ENCODE data around the gene CDADC1.
A peak's percentile ranks its signal among the peaks of the same experiment; 100 is the strongest.

Gene CDADC1

DNA sequence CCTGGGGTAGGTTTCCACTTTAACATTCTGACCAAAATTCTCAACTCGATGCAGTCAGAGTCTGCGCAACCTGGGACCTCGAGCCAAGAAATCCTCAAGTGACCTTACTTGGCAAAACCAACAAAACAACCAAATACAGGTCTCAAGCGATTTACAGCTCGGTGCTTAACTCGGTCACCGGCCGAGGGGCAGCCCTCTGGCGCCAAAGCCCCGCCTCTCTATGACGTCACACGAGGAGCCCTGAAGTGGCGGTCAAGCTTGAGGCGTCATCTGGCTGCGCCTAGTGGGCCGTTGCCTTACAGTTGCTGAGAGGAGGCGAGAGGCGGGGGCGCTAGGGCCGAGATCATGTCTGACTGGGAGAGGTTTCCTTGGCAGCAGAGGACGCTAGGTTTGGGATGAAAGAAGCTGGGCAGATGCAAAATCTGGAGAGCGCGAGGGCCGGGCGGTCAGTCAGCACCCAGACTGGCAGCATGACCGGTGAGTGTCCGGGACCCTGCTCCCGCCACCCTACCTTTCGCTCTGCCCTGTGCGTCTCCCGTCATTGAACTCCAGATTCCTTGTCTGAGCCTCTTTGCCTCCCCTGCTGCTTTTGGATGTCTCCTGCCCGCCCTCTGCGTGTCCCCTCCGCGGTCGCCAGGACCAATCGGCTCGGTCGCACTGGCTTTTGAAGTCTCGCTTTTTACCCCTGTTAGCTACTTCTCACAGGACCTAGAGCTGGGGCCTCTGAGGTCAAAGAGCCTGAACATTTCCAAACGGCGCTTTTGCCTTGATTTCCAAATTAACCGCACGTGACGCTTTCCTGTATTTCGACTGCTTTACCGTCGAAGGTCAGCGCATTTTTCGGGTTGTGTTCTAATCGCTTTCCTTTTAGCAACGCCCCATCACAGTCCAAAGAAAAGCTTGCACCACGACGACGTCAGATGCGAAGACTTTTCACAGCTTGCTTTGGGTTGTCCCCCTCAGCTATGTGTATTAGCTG, at the start of gene CDADC1:
CDADC1 (plus strand) TSS at position 283 of the 979 bp plus-strand sequence; CDS start at position 396, 113 bp downstream.
- DNase-seq (ENCODE audit: low spot score), result peak; percentile 94

DNA sequence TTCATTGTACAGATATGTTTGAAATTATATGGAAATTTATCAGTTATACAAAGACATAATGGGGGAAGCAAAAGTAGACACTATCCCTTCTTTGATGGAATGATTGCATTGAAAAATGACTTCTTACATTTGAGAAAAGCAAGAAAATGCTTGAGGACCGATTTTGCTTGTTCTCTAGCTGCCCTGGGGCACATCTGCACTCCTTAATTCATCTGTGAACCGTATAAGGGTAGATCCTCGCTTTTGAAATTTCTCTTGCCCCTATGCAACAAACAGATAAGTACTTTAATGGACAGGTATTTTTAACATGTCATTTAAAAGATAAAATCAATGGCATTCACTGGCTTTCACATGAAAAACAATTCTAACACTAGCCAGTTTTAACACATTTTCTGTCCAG, 41.1 kb upstream of the CDADC1 start:
- no peak for DNase-seq (ENCODE audit: low spot score)

DNA sequence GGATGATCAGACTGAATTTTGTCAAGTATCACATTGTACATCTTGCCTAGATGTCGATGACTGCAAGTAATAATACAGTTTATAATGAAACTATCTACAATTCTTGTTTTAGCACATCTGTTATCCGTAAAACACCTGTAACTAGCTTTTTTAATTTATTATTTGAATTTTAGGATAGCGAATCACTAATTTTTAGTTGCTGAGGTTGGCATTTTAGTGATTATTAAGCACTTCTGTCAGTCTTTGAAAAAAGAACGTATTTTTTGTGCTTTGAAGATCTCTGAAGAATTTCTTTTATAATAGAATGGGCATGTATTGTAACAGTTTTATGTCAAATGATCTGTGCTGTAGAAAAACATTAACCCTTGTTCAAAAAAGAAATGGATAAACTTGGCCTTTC, 39.1 kb upstream of the CDADC1 start:
- DNase-seq (ENCODE audit: low spot score), result no peak

DNA sequence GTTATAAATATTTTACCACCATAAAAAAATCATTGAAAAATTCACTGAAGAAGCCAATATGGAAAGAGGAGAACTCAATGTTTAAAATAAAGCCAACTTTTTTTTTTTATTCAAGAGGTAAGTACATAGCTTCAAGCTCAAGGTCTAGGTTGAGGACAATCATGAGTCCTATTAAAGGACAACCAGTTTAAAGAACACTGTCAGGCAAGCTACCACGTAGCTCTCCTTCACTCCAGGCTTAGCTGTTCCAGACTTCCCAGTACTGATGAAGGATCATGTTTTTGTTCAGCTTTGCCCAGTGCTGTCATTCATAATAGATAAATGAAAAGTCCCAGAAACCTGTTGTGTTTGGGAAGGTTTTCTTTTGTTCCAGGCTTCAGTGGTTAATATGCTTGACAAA, 37.6 kb upstream of the CDADC1 start:
- no peak for DNase-seq (ENCODE audit: low spot score)

DNA sequence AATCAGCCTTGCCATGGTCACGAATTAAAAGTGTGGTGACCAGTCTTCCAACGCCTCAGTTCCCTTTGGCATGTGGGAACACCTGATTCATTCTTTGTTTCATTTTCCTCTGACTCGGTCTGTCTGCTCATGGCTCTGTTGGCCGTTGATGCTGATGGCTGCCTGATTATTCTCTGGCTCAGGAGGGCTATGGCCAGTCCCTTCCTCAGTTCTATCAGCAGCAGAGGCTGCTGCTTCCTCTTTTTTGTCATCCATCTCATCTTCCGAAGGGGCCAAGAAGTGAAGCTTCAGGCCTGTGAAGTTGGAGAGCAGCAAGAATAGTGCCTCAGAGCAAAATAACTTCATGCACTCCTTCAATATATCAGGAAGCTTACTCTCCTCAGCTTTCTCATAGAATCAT, 37.1 kb upstream of the CDADC1 start:
- no peak for DNase-seq (ENCODE audit: low spot score)

DNA sequence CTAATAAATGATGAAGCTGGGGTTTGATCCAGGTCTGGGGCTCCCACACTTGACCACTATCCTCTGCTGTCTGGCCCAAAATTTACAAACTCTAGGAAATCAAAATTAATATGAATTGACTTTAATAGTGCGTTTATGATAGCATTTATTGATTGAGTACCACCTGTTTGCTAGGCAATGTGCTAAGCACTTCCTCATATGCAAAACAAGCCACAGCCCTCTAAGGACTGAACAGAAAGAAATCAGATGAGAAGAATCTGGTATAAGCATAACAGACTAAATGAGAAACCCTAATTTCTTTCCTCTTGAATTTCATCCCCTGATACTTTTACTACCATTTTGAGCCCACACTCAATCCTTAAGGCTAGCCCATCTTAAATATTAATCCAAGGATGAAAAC, 34.2 kb upstream of the CDADC1 start:
- DNase-seq (ENCODE audit: low spot score), result no peak

DNA sequence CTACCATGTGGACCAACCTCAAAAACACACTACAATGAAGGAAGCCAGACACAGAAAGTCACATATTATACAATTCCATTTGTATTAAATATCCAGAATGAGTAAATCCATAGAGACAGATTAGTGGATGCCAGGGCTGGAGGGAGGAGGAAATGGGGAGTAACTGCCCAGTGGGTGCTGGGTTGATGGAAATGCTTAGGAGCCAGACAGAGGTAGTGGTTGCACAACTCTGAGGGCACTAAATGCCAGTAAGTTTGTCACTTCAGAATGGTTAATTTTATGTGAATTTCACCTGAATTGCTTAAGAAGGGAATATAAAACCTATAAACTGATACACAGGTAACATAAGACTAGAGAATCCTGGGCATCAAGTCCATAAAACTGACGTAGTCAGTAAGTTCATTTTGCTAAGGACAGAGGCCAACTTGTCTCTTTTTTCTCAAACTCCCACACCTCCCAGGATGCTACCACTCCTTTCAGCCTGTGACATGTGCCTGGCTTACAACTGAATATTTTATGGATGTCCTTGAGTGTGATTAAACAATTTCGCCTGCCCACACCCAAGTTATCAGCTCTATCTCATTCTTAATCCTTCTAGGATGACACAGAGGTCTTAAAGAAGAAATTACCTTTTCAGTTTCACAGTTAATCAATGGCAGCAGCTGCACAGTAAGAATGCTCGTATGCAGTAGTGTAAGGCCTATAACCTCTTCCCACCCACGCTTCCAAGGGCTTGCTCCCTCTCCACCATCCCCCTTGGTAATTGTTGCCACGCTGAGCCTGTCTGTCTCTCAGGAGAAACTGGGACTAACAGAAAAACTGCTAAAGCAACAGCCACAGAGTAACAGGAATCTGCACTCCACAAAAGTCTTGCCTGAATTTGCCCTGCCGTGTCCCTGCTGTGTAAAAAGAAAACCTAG, 33.5 kb upstream of the CDADC1 start:
- no peak for DNase-seq (ENCODE audit: low spot score)

DNA sequence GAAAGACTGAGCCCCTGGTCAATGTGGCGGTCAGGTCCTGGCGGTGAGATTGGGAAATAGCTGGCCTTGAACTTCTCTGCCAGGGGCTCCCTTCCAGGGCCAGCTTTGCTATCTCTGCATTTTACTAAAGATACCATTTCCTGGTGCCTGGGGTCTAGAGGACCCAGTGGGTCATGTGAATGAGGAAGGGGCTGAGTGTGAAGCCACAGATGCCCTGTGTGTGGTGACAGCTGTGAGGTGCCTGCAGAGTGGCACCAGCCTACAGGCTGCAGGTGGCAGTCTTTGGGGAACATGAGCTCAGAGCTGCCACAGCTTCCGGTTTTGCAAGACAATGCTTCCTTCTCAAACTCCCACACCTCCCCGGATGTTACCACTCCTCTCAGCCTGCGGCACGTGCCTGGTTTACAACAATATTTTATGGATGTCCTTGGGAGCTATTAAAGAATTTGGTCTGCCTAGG, 32.8 kb upstream of the CDADC1 start:
- DNase-seq (ENCODE audit: low spot score), result no peak

DNA sequence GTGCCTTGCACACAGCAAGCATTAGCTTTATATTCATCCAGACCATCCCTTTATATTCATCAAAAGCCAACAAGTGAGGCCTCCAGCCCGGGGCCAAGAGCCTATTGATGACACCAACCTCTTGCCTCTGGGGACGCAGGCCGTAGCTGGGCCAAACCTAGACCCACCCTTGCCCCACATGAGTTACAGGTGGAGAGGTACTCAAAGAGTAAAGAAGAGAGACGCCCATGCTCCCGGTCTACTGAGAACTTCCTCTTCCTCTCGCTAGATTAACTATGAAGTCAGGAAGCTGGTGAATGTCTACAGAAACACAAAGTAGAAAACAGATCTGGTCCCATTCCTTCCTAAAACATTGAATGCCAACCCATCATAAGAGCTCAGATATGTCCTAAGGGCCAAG, 31.4 kb upstream of the CDADC1 start:
- no peak for DNase-seq (ENCODE audit: low spot score)

DNA sequence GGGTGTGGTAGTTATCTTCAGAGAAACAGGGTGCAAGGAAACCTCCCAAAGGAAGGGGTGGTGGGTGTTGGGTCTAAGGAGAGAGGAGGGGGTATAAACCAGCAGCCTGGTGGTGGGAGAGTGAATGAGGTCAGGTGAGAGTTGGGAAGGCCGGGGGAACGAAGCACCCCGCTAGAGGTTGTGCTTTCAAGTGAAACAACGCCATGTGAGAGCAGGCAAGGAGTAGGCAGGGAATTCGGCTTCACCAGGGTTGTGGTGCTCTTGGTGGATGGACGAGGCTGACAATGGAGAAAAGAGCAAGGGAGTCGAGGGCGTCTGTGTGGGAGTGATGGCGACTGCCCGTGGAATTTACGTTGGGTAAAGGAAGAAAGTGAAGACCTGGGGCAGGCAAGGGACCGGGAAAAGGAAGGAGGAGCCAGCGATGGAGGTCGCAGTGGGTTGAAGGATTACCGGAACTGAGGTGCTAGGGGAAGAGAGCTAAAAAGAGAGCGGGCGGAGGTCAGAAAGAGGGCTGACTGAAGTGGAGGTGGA, 29.7 kb upstream of the CDADC1 start:
- DNase-seq (ENCODE audit: low spot score), result no peak

DNA sequence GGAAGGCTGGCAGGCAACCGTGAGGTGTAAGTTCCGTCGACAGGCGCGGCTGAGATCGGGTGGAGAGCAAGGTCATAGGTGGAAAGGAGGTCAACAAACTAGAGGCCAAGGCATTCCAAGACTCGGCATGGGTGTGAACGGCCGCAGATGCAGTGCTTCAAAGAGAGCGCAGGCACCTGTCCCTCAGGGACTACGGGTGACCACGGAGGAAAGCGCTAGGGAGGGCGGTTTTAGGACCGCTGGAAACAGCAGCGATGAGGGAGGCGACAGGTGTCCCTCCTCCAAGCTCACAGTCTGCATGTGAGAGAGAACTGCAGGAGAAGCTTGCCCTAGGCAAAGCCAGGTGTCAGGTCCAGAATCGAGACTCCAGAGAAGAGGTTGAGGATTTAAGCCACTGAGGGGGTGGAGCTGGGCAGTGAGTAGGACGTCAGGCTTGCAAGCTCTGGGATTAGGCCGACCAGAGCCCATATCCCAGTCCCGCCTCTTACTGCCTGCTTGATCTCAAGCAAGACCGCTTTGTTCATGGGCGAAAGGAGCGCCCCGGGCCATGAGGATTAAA, 29.2 kb upstream of the CDADC1 start:
- no peak for DNase-seq (ENCODE audit: low spot score)

DNA sequence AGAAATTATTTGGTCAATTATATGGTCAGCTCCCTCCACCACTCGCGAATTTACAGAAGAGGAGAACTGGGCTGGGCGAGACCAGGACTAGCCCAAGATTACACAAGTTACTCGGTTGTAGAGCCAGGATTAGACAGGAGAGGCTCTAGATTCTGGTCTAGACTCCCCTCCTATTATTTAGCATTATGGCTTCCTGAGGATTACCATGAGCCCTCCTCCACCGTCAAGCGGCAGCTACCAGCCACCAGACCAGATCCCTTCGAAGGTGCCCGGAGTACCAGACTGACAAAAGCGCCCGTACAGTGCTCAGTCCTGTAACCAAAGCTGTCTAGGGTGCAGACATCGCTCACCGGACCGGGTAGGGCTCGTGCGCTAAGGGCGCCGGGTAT, 28.1 kb upstream of the CDADC1 start:
- no peak for DNase-seq (ENCODE audit: low spot score)

DNA sequence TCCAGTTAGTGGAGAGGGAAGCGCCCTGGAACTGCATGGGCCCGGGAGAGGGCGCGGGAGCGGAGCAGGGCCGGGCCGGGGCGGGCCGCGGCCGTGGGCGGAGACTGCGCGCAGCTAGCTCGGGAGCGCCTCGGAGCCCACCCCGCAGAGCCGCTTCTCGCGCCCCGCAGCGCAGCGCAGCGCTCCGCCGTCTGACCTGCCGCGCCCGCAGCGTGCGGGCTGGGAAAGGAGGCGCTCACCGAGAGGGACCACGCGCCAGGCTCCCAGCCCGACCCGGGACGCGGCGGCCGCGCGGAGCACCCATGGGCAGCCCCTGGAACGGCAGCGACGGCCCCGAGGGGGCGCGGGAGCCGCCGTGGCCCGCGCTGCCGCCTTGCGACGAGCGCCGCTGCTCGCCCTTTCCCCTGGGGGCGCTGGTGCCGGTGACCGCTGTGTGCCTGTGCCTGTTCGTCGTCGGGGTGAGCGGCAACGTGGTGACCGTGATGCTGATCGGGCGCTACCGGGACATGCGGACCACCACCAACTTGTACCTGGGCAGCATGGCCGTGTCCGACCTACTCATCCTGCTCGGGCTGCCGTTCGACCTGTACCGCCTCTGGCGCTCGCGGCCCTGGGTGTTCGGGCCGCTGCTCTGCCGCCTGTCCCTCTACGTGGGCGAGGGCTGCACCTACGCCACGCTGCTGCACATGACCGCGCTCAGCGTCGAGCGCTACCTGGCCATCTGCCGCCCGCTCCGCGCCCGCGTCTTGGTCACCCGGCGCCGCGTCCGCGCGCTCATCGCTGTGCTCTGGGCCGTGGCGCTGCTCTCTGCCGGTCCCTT, 27.5 kb upstream of the CDADC1 start, which contains the start of gene MLNR:
MLNR (plus strand) TSS at position 303 of the 820 bp plus-strand sequence; CDS start at position 303, 0 bp downstream.
- DNase-seq (ENCODE audit: low spot score), result no peak

DNA sequence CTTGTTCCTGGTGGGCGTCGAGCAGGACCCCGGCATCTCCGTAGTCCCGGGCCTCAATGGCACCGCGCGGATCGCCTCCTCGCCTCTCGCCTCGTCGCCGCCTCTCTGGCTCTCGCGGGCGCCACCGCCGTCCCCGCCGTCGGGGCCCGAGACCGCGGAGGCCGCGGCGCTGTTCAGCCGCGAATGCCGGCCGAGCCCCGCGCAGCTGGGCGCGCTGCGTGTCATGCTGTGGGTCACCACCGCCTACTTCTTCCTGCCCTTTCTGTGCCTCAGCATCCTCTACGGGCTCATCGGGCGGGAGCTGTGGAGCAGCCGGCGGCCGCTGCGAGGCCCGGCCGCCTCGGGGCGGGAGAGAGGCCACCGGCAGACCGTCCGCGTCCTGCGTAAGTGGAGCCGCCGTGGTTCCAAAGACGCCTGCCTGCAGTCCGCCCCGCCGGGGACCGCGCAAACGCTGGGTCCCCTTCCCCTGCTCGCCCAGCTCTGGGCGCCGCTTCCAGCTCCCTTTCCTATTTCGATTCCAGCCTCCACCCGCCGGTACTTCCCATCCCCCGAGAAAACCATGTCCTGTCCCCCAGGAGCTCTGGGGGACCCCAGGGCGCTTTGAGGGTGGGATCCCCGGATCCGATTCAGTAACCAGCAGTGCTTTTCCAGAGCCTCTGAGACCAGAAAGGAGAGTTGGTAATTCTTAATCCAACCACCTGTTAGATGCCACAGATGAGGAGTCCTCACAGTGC, 26.7 kb upstream of the CDADC1 start:
- no peak for DNase-seq (ENCODE audit: low spot score)

DNA sequence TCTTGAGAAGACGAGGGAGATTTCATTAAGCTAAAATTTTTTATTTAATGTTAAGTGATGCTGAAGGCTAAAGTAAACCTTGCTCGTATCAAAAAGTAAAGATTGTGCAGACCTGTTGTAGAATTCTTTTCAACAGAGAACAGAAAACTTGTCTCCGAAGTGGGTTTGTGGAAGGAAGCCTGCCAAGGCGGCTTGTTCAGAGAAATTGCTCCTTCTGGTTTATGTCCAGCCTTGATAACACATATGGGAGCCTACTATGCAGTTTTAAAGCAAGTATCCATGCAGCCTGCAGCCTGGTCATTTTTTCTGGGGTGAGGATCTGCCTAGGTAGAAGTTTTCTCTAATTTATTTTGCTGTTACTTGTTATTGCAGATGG, 26.1 kb upstream of the CDADC1 start:
- DNase-seq (ENCODE audit: low spot score), result no peak

DNA sequence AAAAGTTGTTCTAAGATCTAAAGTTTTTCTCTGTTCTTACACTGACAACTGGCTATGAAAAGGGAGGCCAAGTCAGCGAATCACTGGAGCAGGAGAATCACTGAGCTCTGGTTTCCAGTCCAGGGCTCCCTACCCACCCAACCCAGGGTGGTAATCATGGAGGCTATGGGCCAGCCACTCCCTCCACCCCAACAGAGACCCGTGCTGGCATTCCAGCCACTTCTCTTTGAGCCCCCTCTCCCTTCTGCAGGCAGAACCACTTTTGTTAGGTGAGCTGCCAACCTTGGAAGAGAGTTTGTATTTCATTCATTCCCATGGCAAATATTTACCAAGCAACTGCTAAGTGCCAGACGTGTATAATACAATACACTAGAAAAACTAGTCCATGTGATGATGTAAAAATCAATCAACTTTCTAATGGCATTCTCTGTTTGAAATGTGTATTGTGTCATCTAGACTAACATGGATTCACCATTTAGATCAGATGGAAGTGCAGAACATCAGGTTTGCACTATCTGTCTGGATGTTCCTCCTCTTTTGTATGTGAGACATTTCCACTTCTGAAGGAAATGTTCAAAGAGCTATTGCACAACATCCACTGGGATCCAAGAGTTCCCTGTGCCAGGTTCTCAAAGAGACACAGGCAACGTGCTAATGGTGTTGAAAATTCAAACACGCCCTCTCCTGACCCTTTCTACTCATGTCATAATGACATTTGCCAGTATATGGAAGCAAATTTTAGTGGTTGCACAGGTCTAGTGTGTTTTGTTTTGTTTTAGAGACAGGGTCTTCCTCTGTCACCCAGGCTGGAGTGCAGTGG, 22.3 kb upstream of the CDADC1 start:
- DNase-seq (ENCODE audit: low spot score), result no peak

DNA sequence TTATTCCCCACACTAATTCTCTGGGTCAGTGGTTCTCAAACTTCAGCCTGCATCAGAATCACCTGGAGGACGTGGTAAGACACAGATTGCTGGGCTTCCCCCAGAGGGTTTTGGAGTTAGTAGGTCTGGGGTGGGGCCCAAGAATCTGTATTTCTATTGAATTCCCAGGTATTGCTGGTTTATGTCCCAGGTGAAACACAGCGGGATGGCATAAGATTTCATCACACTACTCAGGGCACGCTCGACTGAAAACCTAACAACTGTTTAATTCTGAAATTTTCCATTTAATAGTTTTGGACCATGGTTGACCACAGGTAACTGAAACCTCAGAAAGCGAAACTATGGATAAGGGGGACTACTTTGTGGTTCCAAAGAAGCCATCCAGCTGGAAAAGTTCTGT, 21.1 kb upstream of the CDADC1 start:
- DNase-seq (ENCODE audit: low spot score), result no peak

DNA sequence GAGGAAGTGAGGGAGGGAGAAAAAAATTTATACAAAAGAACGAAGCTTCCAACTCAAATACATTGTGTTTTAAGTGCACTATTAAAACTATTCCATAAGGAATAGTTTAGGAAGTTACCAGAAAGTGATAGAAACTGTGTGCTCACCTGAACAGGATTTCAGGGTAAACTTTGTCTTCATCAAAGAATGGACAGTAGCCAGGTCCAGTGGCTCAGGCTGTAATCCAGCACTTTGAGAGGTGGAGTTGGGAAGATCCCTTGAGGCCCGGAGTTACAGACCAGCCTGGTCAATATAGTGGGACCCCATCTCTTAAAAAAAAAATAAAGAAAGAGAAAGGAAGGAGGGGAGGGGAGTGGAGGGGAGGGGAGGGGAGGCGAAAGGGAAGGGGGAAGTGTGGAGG, 13.0 kb upstream of the CDADC1 start:
- DNase-seq (ENCODE audit: low spot score), result no peak

DNA sequence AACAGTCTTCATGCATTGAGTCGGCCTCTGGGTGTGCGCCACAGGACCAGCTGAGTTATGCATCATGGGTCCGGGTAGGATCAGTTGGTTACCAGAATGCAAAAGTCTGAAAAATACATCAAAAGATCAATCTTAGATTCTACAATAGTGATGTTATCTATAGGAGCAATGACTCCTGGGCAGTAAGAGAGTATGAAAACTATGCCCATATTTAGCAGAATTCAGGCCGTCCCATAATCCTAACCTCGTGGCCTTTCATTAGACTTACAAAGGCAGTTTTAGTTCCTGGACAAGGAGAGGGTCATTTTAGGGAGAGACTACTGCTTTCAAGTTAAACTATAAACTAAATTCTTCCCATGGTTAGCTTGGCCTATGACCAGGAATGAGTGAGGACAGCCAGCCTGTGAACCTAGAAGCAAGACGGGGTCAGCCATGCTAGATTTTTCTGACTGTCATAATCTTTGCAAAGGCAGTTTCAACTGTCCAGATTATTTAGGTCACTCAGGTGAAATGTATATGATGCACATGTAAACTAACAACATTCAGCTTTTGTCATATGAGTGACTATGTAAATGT, 11.8 kb upstream of the CDADC1 start:
- DNase-seq (ENCODE audit: low spot score), result no peak
